H9 (cell line): ENCODE measurements around the gene FBN1. TPM values are rescaled to one million over a fixed set of nuclear protein-coding genes. Genes with fewer than 3 reads are reported as not detected.

Source experiments
- DNase-seq: peaks from one replicate; pipeline ENCODE4 v3.0.0-alpha.2; 2017
- H2AFZ ChIP-seq: one replicate; pipeline ENCODE4 v1.6.1; 2013; ENCODE audit warnings: mild to moderate bottlenecking, low read length, control low read depth, moderate library complexity
- H2AK5ac ChIP-seq: 2 replicates; pipeline ENCODE4 v1.6.1; 2013; ENCODE audit warnings: low read length, control low read depth, mixed read lengths; ENCODE audit not compliant: insufficient read length
- H2BK120ac ChIP-seq: one replicate; pipeline ENCODE4 v1.6.1; 2013; ENCODE audit warnings: low read depth, mild to moderate bottlenecking, low read length, control low read depth, inconsistent platforms; ENCODE audit not compliant: poor library complexity, severe bottlenecking
- H2BK12ac ChIP-seq: 2 replicates; pipeline ENCODE4 v1.6.1; 2013; ENCODE audit warnings: low read length, control low read depth, mixed read lengths, low read depth; ENCODE audit not compliant: insufficient read length
- H2BK15ac ChIP-seq: 2 replicates; pipeline ENCODE4 v1.6.1; 2013; ENCODE audit warnings: low read depth, low read length, control low read depth
- H2BK20ac ChIP-seq: one replicate; pipeline ENCODE4 v1.6.1; 2013; ENCODE audit warnings: low read depth, mild to moderate bottlenecking, low read length, control low read depth, inconsistent platforms; ENCODE audit not compliant: poor library complexity, severe bottlenecking
- H2BK5ac ChIP-seq: 2 replicates; pipeline ENCODE4 v1.6.1; 2013; ENCODE audit warnings: low read length, control low read depth, mixed read lengths; ENCODE audit not compliant: insufficient read length
- H3K14ac ChIP-seq: 2 replicates; pipeline ENCODE4 v1.6.1; 2013; ENCODE audit warnings: low read length, control low read depth; ENCODE audit not compliant: insufficient read depth
- H3K18ac ChIP-seq: 2 replicates; pipeline ENCODE4 v1.6.1; 2013; ENCODE audit warnings: low read depth, mild to moderate bottlenecking, mixed read lengths, low read length, control low read depth; ENCODE audit not compliant: insufficient read length
- H3K23ac ChIP-seq: 2 replicates; pipeline ENCODE4 v1.6.1; 2013; ENCODE audit warnings: low read length, control low read depth, mixed read lengths, low read depth; ENCODE audit not compliant: insufficient read length
- H3K23me2 ChIP-seq: 2 replicates; pipeline ENCODE4 v1.6.1; 2013; ENCODE audit warnings: low read depth, mild to moderate bottlenecking, mixed read lengths, low read length, control low read depth; ENCODE audit not compliant: insufficient read length, poor library complexity, severe bottlenecking
- H3K27ac ChIP-seq: 2 replicates; pipeline ENCODE4 v1.5.1; 2013; ENCODE audit warnings: low read length, control low read depth, mixed read lengths, low read depth; ENCODE audit not compliant: insufficient read length
- H3K27me3 ChIP-seq: 2 replicates; pipeline ENCODE4 v1.6.1; 2013; ENCODE audit warnings: low read length, control low read depth, inconsistent platforms; ENCODE audit not compliant: insufficient read depth
- H3K4ac ChIP-seq: 2 replicates; pipeline ENCODE4 v1.6.1; 2013; ENCODE audit warnings: low read depth, mild to moderate bottlenecking, control low read depth, inconsistent platforms, low read length, moderate library complexity
- H3K4me1 ChIP-seq: 2 replicates; pipeline ENCODE4 v1.6.1; 2013; ENCODE audit warnings: low read length, control low read depth, inconsistent platforms; ENCODE audit not compliant: insufficient read depth
- H3K4me2 ChIP-seq: 2 replicates; pipeline ENCODE4 v1.6.1; 2013; ENCODE audit warnings: low read length, control low read depth, mixed read lengths; ENCODE audit not compliant: insufficient read length, insufficient read depth
- H3K56ac ChIP-seq: 2 replicates; pipeline ENCODE4 v1.6.1; 2013; ENCODE audit warnings: low read depth, mild to moderate bottlenecking, mixed read lengths, low read length, control low read depth; ENCODE audit not compliant: insufficient read length
- H3K79me1 ChIP-seq: 2 replicates; pipeline ENCODE4 v1.6.1; 2013; ENCODE audit warnings: low read depth, mild to moderate bottlenecking, moderate library complexity, low read length, control low read depth, inconsistent platforms; ENCODE audit not compliant: insufficient read depth, poor library complexity, severe bottlenecking
- H3K79me2 ChIP-seq: 2 replicates; pipeline ENCODE4 v1.6.1; 2013; ENCODE audit warnings: low read length, control low read depth, inconsistent platforms; ENCODE audit not compliant: insufficient read depth
- H3K9ac ChIP-seq: 2 replicates; pipeline ENCODE4 v1.6.1; 2013; ENCODE audit warnings: low read length, control low read depth, mixed read lengths; ENCODE audit not compliant: insufficient read length; ENCODE audit errors: extremely low read depth
- H3K9me3 ChIP-seq: one replicate; pipeline ENCODE4 v1.6.1; 2013; ENCODE audit warnings: low read depth, low read length, inconsistent platforms; ENCODE audit not compliant: control insufficient read depth
- H3T11ph ChIP-seq: one replicate; pipeline ENCODE4 v1.6.1; 2013; ENCODE audit warnings: mild to moderate bottlenecking, low read length, control low read depth, inconsistent platforms
- H4K20me1 ChIP-seq: one replicate; pipeline ENCODE4 v1.6.1; 2013; ENCODE audit not compliant: control insufficient read depth, insufficient read length, insufficient read depth
- H4K5ac ChIP-seq: 2 replicates; pipeline ENCODE4 v1.6.1; 2013; ENCODE audit warnings: low read depth, mild to moderate bottlenecking, mixed read lengths, low read length, control low read depth; ENCODE audit not compliant: insufficient read length
- H4K8ac ChIP-seq: replicated peaks from 2 replicates; pipeline ENCODE4 v1.6.1; 2013; ENCODE audit warnings: low read length, control low read depth, mixed read lengths, low read depth; ENCODE audit not compliant: insufficient read length
- H4K91ac ChIP-seq: 2 replicates; pipeline ENCODE4 v1.6.1; 2013; ENCODE audit warnings: low read depth, mild to moderate bottlenecking, moderate library complexity, mixed read lengths, low read length, control low read depth; ENCODE audit not compliant: insufficient read length
- H3K27ac Mint-ChIP-seq, 3 experiments: 2 replicates in 2 of 3; 3 replicates in 1 of 3; pipeline ENCODE4 v1.8.0; 2020 to 2021; ENCODE audit warnings: mixed read lengths in 3 of 3, mild to moderate bottlenecking in 1 of 3, moderate library complexity in 1 of 3
- H3K27me3 Mint-ChIP-seq: 2 replicates; pipeline ENCODE4 v1.8.0; 2021; ENCODE audit warnings: low read depth, mild to moderate bottlenecking, moderate library complexity, mixed read lengths
- H3K36me3 Mint-ChIP-seq, 3 experiments: 2 replicates in 2 of 3; 3 replicates in 1 of 3; pipeline ENCODE4 v1.8.0; 2020 to 2021; ENCODE audit warnings: low read depth in 3 of 3, mixed read lengths in 3 of 3; ENCODE audit not compliant: insufficient read depth in 1 of 3
- H3K4me1 Mint-ChIP-seq, 2 experiments: 2 replicates each; pipeline ENCODE4 v1.8.0; 2020; ENCODE audit warnings: mixed read lengths in 2 of 2
- H3K4me3 Mint-ChIP-seq, 2 experiments: 2 replicates in 1 of 2; 3 replicates in 1 of 2; pipeline ENCODE4 v1.8.0; 2020 to 2021; ENCODE audit warnings: mild to moderate bottlenecking in 2 of 2, mixed read lengths in 2 of 2, moderate library complexity in 1 of 2
- H3K9me3 Mint-ChIP-seq, 2 experiments: 2 replicates in 1 of 2; 3 replicates in 1 of 2; pipeline ENCODE4 v1.8.0; 2020; ENCODE audit warnings: mild to moderate bottlenecking in 2 of 2, mixed read lengths in 2 of 2, moderate library complexity in 1 of 2
- WGBS: extraction: QIAGEN DNeasy Blood & Tissue Kit; methylation state at CpG from one replicate; pipeline ENCODE4 v1.1.7; 2013; ENCODE audit warnings: missing lambda C conversion rate, low lambda C conversion rate, mixed read lengths; ENCODE audit not compliant: insufficient read length; ENCODE audit errors: extremely low coverage; 5-methylcytosine and 5-hydroxymethylcytosine counted together
- total RNA-seq: library from RNA; stranded (reverse); gene quantifications from 2 replicates; pipeline ENCODE4 v1.2.1, GENCODE V29; 2021
- TF ChIP-seq, protein P1 (sequence below): fragments of 200-600 bp; sonication (generic); conservative IDR thresholded peaks from 3 replicates; pipeline ENCODE4 v1.8.0; 2021; ENCODE audit warnings: antibody characterized with exemption, mild to moderate bottlenecking

FBN1 gene
- total RNA-seq, 1 experiment from 2014 or later: 3.6 TPM

DNA sequence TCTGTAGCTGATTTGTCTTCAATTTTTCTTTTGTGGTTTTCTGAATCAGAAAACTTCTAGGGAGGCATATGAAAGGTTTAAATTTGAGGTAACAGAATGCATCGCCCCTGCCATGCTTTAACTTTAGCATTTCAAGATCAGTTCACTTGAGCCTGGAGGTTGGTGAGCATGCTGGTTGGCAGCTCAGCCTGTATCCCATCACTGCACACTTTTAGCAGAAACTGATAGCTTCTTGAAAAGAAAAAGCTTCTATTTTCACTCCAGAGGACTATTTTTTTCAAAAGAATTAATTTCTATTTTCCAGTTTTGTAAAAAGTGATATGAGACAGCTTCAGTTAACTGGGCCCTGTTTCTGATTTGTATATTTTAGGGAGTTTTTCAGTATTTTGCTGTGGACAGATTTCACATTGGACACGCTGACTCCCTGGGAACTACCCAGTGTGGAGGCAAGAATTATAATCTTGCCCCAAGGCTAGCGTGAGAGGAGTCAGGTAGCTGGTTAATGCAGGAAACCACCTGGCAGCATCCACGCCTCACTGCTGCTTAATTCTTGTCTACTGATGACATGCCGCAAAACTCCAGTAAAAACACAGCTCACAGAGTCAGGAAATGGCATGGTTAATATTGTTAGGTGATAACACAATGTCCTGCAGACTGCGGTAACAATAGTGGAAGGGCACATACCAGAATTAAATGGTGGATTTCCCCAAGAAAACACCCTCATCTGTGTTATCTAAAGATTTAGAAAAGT is 242.9 kb downstream of the FBN1 start:
- H3K27ac ChIP-seq: no peak overlapping the region
- no peak overlapping the region for H2BK12ac ChIP-seq
- H2BK120ac ChIP-seq: no peak overlapping the region
- TF ChIP-seq, protein P1, sequence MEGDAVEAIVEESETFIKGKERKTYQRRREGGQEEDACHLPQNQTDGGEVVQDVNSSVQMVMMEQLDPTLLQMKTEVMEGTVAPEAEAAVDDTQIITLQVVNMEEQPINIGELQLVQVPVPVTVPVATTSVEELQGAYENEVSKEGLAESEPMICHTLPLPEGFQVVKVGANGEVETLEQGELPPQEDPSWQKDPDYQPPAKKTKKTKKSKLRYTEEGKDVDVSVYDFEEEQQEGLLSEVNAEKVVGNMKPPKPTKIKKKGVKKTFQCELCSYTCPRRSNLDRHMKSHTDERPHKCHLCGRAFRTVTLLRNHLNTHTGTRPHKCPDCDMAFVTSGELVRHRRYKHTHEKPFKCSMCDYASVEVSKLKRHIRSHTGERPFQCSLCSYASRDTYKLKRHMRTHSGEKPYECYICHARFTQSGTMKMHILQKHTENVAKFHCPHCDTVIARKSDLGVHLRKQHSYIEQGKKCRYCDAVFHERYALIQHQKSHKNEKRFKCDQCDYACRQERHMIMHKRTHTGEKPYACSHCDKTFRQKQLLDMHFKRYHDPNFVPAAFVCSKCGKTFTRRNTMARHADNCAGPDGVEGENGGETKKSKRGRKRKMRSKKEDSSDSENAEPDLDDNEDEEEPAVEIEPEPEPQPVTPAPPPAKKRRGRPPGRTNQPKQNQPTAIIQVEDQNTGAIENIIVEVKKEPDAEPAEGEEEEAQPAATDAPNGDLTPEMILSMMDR: no peak
- no peaks in the 10 kb centered on the region for H4K20me1 ChIP-seq
- Mint-ChIP-seq H3K4me3 (no peak overlapping the region), H3K9me3 (no peaks in the 10 kb centered on the region), H3K4me1 (no peaks in the 10 kb centered on the region), H3K27me3 (no peaks in the 10 kb centered on the region), H3K27ac (no peak overlapping the region; a peak in 1 of 7 replicates), H3K36me3 (no peaks in the 10 kb centered on the region)
- no peaks in the 10 kb centered on the region for H3K79me1 ChIP-seq
- no peaks in the 10 kb centered on the region for H3K4me1 ChIP-seq
- no CpG with 5 or more reads among the region's 6 CpGs for WGBS
- H3K9ac ChIP-seq: no peak overlapping the region
- H3K4me2 ChIP-seq: no peak overlapping the region
- no peak overlapping the region for H3T11ph ChIP-seq
- H3K23ac ChIP-seq: no peak overlapping the region
- H2AK5ac ChIP-seq: no peak overlapping the region
- no peak overlapping the region for H2AFZ ChIP-seq
- no peak overlapping the region for H4K91ac ChIP-seq
- no peaks in the 10 kb centered on the region for H3K9me3 ChIP-seq
- no peak overlapping the region for H2BK15ac ChIP-seq
- H3K23me2 ChIP-seq: no peaks in the 10 kb centered on the region
- no peak overlapping the region for H3K56ac ChIP-seq
- no peak for DNase-seq
- H2BK20ac ChIP-seq: no peak overlapping the region
- H4K5ac ChIP-seq: no peak overlapping the region
- H3K27me3 ChIP-seq: no peaks in the 10 kb centered on the region
- H3K18ac ChIP-seq: no peak overlapping the region
- no peaks in the 10 kb centered on the region for H3K79me2 ChIP-seq
- no peak overlapping the region for H3K14ac ChIP-seq
- H4K8ac ChIP-seq: no peak overlapping the region
- no peak overlapping the region for H2BK5ac ChIP-seq
- no peak overlapping the region for H3K4ac ChIP-seq
